IMR-90 (cell line): ENCODE results near the gene GTF2A2. TPM values are rescaled to one million over a fixed set of nuclear protein-coding genes. Genes with fewer than 3 reads are reported as not detected.

Experiments
- ATAC-seq: fragments of 200-7000 bp; cut with Tn5 transposase; 2 replicates; pipeline ENCODE4 v1.9.1; 2020; ENCODE audit warnings: low read depth, mild to moderate bottlenecking, moderate library complexity
- BruUV-seq: library from RNA; stranded (reverse); fragments of 400-500 nt; replicated peaks from 2 replicates; lab custom pipeline; 2021; lab: Mats Ljungman, UMichigan
- CTCF ChIA-PET: fragments of 300-600 bp; formaldehyde crosslinking; extraction: SDS; loops from one replicate; lab custom pipeline; 2021; ENCODE audit warnings: antibody characterized with exemption; lab: Yijun Ruan, JAX
- POLR2A ChIA-PET: fragments of 300-600 bp; sonication (Branson Sonifier 250); formaldehyde crosslinking; loops from one replicate; lab custom pipeline; 2022; ENCODE audit warnings: antibody characterized with exemption; ENCODE audit not compliant: unreplicated experiment; lab: Charles Lee
- DNase-seq: peaks from one replicate; pipeline ENCODE4 v3.0.0; 2013
- H2AFZ ChIP-seq: replicated peaks from 2 replicates; pipeline ENCODE3; 2013; ENCODE audit warnings: low read length, mild to moderate bottlenecking; ENCODE audit not compliant: poor library complexity
- H2AK5ac ChIP-seq: 2 replicates; pipeline ENCODE4 v1.6.1; 2013; ENCODE audit warnings: low read depth, low read length, inconsistent platforms
- H2AK9ac ChIP-seq: replicated peaks from 2 replicates; pipeline ENCODE3; 2013; ENCODE audit warnings: mild to moderate bottlenecking, low read depth, low read length, moderate library complexity; ENCODE audit not compliant: poor library complexity
- H2BK120ac ChIP-seq: 2 replicates; pipeline ENCODE4 v1.6.1; 2013; ENCODE audit warnings: low read depth, low read length, inconsistent platforms
- H2BK15ac ChIP-seq: 3 replicates; pipeline ENCODE4 v1.6.1; 2013; ENCODE audit warnings: low read depth, low read length, inconsistent platforms
- H2BK20ac ChIP-seq: 2 replicates; pipeline ENCODE4 v1.6.1; 2013; ENCODE audit warnings: low read depth, mild to moderate bottlenecking, inconsistent platforms, low read length, moderate library complexity
- H2BK5ac ChIP-seq: 2 replicates; pipeline ENCODE4 v1.6.1; 2013; ENCODE audit warnings: mild to moderate bottlenecking, low read depth, low read length, inconsistent platforms; ENCODE audit not compliant: poor library complexity, severe bottlenecking
- H3K14ac ChIP-seq: replicated peaks from 2 replicates; pipeline ENCODE4 v1.6.1; 2013; ENCODE audit warnings: low read depth, low read length, inconsistent platforms
- H3K18ac ChIP-seq: 2 replicates; pipeline ENCODE4 v1.6.1; 2013; ENCODE audit warnings: low read depth, low read length, control low read depth
- H3K23ac ChIP-seq: 2 replicates; pipeline ENCODE4 v1.6.1; 2013; ENCODE audit warnings: low read depth, low read length, inconsistent platforms
- H3K27ac ChIP-seq: 2 replicates; pipeline ENCODE4 v1.5.1; 2013; ENCODE audit warnings: mild to moderate bottlenecking, control low read depth, low read length; ENCODE audit not compliant: insufficient read depth
- H3K27me3 ChIP-seq: 2 replicates; pipeline ENCODE4 v1.6.1; 2013; ENCODE audit warnings: low read length; ENCODE audit not compliant: control insufficient read depth, insufficient read depth
- H3K36me3 ChIP-seq: 2 replicates; pipeline ENCODE4 v1.6.1; 2013; ENCODE audit warnings: low read length, mixed read lengths; ENCODE audit not compliant: control insufficient read depth, insufficient read depth
- H3K4ac ChIP-seq: 2 replicates; pipeline ENCODE4 v1.6.1; 2013; ENCODE audit warnings: low read depth, low read length, inconsistent platforms
- H3K4me1 ChIP-seq: 2 replicates; pipeline ENCODE4 v1.6.1; 2013; ENCODE audit warnings: low read length, mixed read lengths; ENCODE audit not compliant: control insufficient read depth, insufficient read depth
- H3K4me2 ChIP-seq: 2 replicates; pipeline ENCODE4 v1.6.1; 2013; ENCODE audit warnings: low read depth, mild to moderate bottlenecking, control low read depth, low read length, moderate library complexity
- H3K4me3 ChIP-seq: 2 replicates; pipeline ENCODE4 v1.5.1; 2013; ENCODE audit warnings: low read depth, mild to moderate bottlenecking, control low read depth, low read length, moderate library complexity; ENCODE audit not compliant: insufficient read depth
- H3K56ac ChIP-seq: 2 replicates; pipeline ENCODE4 v1.6.1; 2013; ENCODE audit warnings: low read length, inconsistent platforms; ENCODE audit not compliant: insufficient read depth; ENCODE audit errors: extremely low read depth
- H3K79me1 ChIP-seq, 2 experiments: 2 replicates each; pipeline ENCODE4 v1.6.1; 2013; ENCODE audit warnings: low read length in 2 of 2, inconsistent platforms in 1 of 2, low read depth in 1 of 2
- H3K9ac ChIP-seq: 2 replicates; pipeline ENCODE4 v1.6.1; 2013; ENCODE audit warnings: low read depth, low read length, control low read depth
- H3K9me1 ChIP-seq: 2 replicates; pipeline ENCODE4 v1.6.1; 2013; ENCODE audit warnings: low read length, inconsistent platforms; ENCODE audit not compliant: insufficient read depth
- H3K9me3 ChIP-seq: 2 replicates; pipeline ENCODE4 v1.6.1; 2013; ENCODE audit warnings: low read length; ENCODE audit not compliant: control insufficient read depth, insufficient read depth
- H4K20me1 ChIP-seq: 2 replicates; pipeline ENCODE4 v1.6.1; 2013; ENCODE audit warnings: low read length, inconsistent platforms; ENCODE audit not compliant: insufficient read depth
- H4K5ac ChIP-seq: 2 replicates; pipeline ENCODE4 v1.6.1; 2013; ENCODE audit warnings: mild to moderate bottlenecking, low read depth, low read length, control low read depth
- H4K8ac ChIP-seq, 2 experiments: 2 replicates each; pipeline ENCODE4 v1.6.1; 2013; ENCODE audit warnings: low read depth in 2 of 2, low read length in 2 of 2, control low read depth in 1 of 2, inconsistent platforms in 1 of 2
- H4K91ac ChIP-seq: 2 replicates; pipeline ENCODE4 v1.6.1; 2013; ENCODE audit warnings: low read depth, low read length, inconsistent platforms; ENCODE audit not compliant: insufficient read depth
- RCOR1 ChIP-seq: IDR thresholded peaks from 2 replicates; pipeline ENCODE4 v1.6.1; 2012; ENCODE audit warnings: mild to moderate bottlenecking, low read length, improper control_type of control experiment; ENCODE audit not compliant: insufficient replicate concordance
- RFX5 ChIP-seq: IDR thresholded peaks from 2 replicates; pipeline ENCODE4 v1.8.0; 2012; ENCODE audit warnings: low read depth, mild to moderate bottlenecking, low read length, moderate library complexity
- WGBS, 2 experiments: methylation state at CpG; one replicate each; pipeline versions ENCODE4 v1.1.5 to v1.1.7; 2013; ENCODE audit warnings: missing lambda C conversion rate in 2 of 2; ENCODE audit not compliant: insufficient read length in 1 of 2; ENCODE audit errors: extremely low coverage in 2 of 2; 5-methylcytosine and 5-hydroxymethylcytosine counted together
- dilution Hi-C: fragments of 300-500 bp; cut with HindIII; formaldehyde crosslinking; loops from one replicate; pipeline ENCODE4 v1.14.3; 2018; ENCODE audit warnings: low sequenced_read_pairs; ENCODE audit not compliant: unreplicated experiment
- in situ Hi-C: fragments of 300-500 bp; cut with MboI; formaldehyde crosslinking; loops from 3 replicates; pipeline ENCODE4 v1.14.3; 2019; ENCODE audit warnings: low sequenced_read_pairs, inconsistent platforms, mixed read lengths
- intact Hi-C: fragments of 100-400 bp; cut with micrococcal nuclease; formaldehyde crosslinking; loops from 2 replicates; pipeline ENCODE4 v1.10.0; 2022
- polyA plus RNA-seq, 3 experiments: library from polyadenylated mRNA; depleted of rRNA; stranded (reverse); fragments of >200 nt; gene quantifications; 2 replicates each; pipeline ENCODE4 v1.2.3, GENCODE V29; 2012; ENCODE audit warnings: low replicate concordance in 1 of 3
- total RNA-seq: library from RNA; depleted of rRNA; stranded (reverse); fragments of >200 nt; gene quantifications from 2 replicates; pipeline ENCODE4 v1.2.3, GENCODE V29; 2012
- TF ChIP-seq, protein P1 (sequence below): fragments of 150-350 bp; IDR thresholded peaks from 2 replicates; pipeline ENCODE4 v1.6.1; 2016; ENCODE audit warnings: low read depth, mild to moderate bottlenecking, low read length, moderate library complexity, borderline replicate concordance

GTF2A2 gene
- total and polyA plus RNA-seq, 2 of the 4 experiments (the other 2 are of a cell fraction), result 10.2 to 29.9 TPM

DNA sequence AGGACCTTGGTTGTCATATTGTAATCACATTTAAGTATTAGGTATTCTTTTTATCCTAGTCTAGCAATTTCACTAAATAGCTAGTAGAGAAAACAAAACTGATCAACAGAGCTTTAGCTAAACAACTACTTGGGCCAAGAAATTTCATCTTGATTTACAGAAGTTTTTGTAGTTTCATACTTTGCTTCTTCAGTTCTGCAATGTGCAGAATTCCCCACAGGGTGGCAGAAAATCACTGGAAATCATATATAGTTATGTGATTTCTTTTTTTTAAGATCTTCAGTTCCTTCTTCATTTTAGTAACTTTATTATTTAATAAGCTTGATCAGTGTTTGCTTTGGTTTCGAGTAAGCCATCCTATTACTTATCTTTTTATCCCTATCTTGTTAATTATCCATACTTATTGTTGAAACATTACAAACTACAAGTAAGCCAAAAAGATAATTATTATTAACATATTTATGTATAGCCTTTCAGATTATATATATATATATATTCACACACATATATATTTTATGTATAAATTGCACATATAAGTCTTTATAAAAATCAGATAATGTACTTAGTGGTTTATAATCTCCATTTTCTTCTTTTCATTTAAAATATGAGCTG, 34.0 kb upstream of the GTF2A2 start (continued):
- TF ChIP-seq RFX5, result no peak

DNA sequence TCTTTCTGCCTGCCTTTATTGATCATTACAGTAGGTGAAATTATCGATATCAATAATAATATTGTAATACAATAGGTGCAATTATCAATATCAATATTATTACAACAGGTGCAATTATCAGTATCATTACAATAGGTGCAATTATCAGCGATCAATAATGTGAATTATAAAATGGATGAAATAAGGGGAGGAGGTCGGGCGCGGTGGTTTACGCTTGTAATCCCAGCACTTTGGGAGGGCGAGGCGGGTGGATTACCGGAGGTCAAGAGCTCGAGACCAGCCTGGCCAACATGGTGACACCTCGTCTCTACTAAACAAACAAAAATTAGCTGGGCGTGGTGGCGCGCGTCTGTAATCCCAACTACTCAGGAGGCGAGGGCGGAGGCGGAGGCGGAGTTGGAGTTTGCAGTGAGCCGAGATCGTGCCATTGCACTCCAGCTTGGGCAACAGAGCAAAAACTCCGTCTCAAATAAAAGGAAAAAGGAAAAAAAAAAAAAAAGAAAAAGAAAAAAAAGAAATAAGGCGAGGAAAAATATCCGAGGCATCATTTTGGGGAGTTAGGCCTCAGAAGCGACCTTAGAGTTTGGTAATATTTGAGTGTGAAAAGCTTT, 32.4 kb upstream of the GTF2A2 start:
- Histone ChIP-seq H2AK9ac (no peak overlapping the region), H3K56ac (no peak overlapping the region), H3K14ac (no peak overlapping the region), H3K9me1 (peaks cover 3% of the 10 kb centered on the region), H3K36me3 (no peaks in the 10 kb centered on the region; the same call in 1 of the 2 replicates), H2AFZ (peak overlapping the region; percentile 97), H2AK5ac (no peak overlapping the region), H3K9ac (peak overlapping the region; percentile 38), H4K5ac (no peak overlapping the region), H4K91ac (no peak overlapping the region), H4K8ac (peak overlapping the region in 1 of 2 experiments; percentile 39; a peak in 1 of 4 replicates), H3K27ac (peak overlapping the region; percentile 13; the same call in 1 of the 2 replicates), H3K4me3 (peak overlapping the region; percentile 86), H3K9me3 (no peaks in the 10 kb centered on the region), H3K4me1 (peaks cover 5% of the 10 kb centered on the region), H2BK5ac (no peak overlapping the region), H3K79me1 (peaks cover 0 to 17% of the 10 kb centered on the region in 2 experiments; a peak in 2 of 4 replicates), H2BK120ac (no peak overlapping the region), H3K18ac (no peak overlapping the region), H4K20me1 (peaks cover 31% of the 10 kb centered on the region), H2BK20ac (no peak overlapping the region), H3K27me3 (no peaks in the 10 kb centered on the region; the same call in 1 of the 2 replicates), H2BK15ac (no peak overlapping the region), H3K4me2 (peak overlapping the region; percentile 70), H3K4ac (no peak overlapping the region), H3K23ac (no peak overlapping the region)
- TF ChIP-seq RCOR1, result peak; percentile 13
- TF ChIP-seq, protein P1, sequence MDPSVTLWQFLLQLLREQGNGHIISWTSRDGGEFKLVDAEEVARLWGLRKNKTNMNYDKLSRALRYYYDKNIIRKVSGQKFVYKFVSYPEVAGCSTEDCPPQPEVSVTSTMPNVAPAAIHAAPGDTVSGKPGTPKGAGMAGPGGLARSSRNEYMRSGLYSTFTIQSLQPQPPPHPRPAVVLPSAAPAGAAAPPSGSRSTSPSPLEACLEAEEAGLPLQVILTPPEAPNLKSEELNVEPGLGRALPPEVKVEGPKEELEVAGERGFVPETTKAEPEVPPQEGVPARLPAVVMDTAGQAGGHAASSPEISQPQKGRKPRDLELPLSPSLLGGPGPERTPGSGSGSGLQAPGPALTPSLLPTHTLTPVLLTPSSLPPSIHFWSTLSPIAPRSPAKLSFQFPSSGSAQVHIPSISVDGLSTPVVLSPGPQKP, result no peak
- 0% methylated on average over 2 of the region's 25 CpGs; no CpG with 5 or more reads in 1 of the 2 experiments for WGBS, 2 experiments
- no TSS peak for BruUV-seq
- in situ Hi-C loops, result loop anchor here (10.0 to 25.0 kb wide), 2 partner anchors 635 to 748 kb away; no protein-coding TSS in a partner anchor
- ChIA-PET CTCF (interaction anchor here (0.7 to 2.8 kb wide), 4 partner anchors 22 to 706 kb away, joined by 3 to 31 read pairs (median 6); no protein-coding TSS in a partner anchor), POLR2A (no interaction called here)
- dilution Hi-C loops, result no loop called here
- DNase-seq, result peak; percentile 47
- intact Hi-C loops, result loop anchor here (2.0 to 10.0 kb wide), 2 partner anchors 437 to 785 kb away; partner anchors contain the start of gene ICE2
- peak; percentile 41 for ATAC-seq
